H9 (cell line): ENCODE results near the gene EML5. TPM values are rescaled to one million over a fixed set of nuclear protein-coding genes. Genes with fewer than 3 reads are reported as not detected.
A peak's percentile ranks its signal among the peaks of the same experiment; 100 is the strongest.

Experiments used
- DNase-seq: peaks from one replicate; pipeline ENCODE4 v3.0.0-alpha.2; 2017
- H2AFZ ChIP-seq: one replicate; pipeline ENCODE4 v1.6.1; 2013; ENCODE audit warnings: mild to moderate bottlenecking, low read length, control low read depth, moderate library complexity
- H2AK5ac ChIP-seq: 2 replicates; pipeline ENCODE4 v1.6.1; 2013; ENCODE audit warnings: low read length, control low read depth, mixed read lengths; ENCODE audit not compliant: insufficient read length
- H2BK120ac ChIP-seq: one replicate; pipeline ENCODE4 v1.6.1; 2013; ENCODE audit warnings: low read depth, mild to moderate bottlenecking, low read length, control low read depth, inconsistent platforms; ENCODE audit not compliant: poor library complexity, severe bottlenecking
- H2BK12ac ChIP-seq: 2 replicates; pipeline ENCODE4 v1.6.1; 2013; ENCODE audit warnings: low read length, control low read depth, mixed read lengths, low read depth; ENCODE audit not compliant: insufficient read length
- H2BK15ac ChIP-seq: 2 replicates; pipeline ENCODE4 v1.6.1; 2013; ENCODE audit warnings: low read depth, low read length, control low read depth
- H2BK20ac ChIP-seq: one replicate; pipeline ENCODE4 v1.6.1; 2013; ENCODE audit warnings: low read depth, mild to moderate bottlenecking, low read length, control low read depth, inconsistent platforms; ENCODE audit not compliant: poor library complexity, severe bottlenecking
- H2BK5ac ChIP-seq: 2 replicates; pipeline ENCODE4 v1.6.1; 2013; ENCODE audit warnings: low read length, control low read depth, mixed read lengths; ENCODE audit not compliant: insufficient read length
- H3K14ac ChIP-seq: 2 replicates; pipeline ENCODE4 v1.6.1; 2013; ENCODE audit warnings: low read length, control low read depth; ENCODE audit not compliant: insufficient read depth
- H3K18ac ChIP-seq: 2 replicates; pipeline ENCODE4 v1.6.1; 2013; ENCODE audit warnings: low read depth, mild to moderate bottlenecking, mixed read lengths, low read length, control low read depth; ENCODE audit not compliant: insufficient read length
- H3K23ac ChIP-seq: 2 replicates; pipeline ENCODE4 v1.6.1; 2013; ENCODE audit warnings: low read length, control low read depth, mixed read lengths, low read depth; ENCODE audit not compliant: insufficient read length
- H3K23me2 ChIP-seq: 2 replicates; pipeline ENCODE4 v1.6.1; 2013; ENCODE audit warnings: low read depth, mild to moderate bottlenecking, mixed read lengths, low read length, control low read depth; ENCODE audit not compliant: insufficient read length, poor library complexity, severe bottlenecking
- H3K27ac ChIP-seq: 2 replicates; pipeline ENCODE4 v1.5.1; 2013; ENCODE audit warnings: low read length, control low read depth, mixed read lengths, low read depth; ENCODE audit not compliant: insufficient read length
- H3K27me3 ChIP-seq: 2 replicates; pipeline ENCODE4 v1.6.1; 2013; ENCODE audit warnings: low read length, control low read depth, inconsistent platforms; ENCODE audit not compliant: insufficient read depth
- H3K4ac ChIP-seq: 2 replicates; pipeline ENCODE4 v1.6.1; 2013; ENCODE audit warnings: low read depth, mild to moderate bottlenecking, control low read depth, inconsistent platforms, low read length, moderate library complexity
- H3K4me1 ChIP-seq: 2 replicates; pipeline ENCODE4 v1.6.1; 2013; ENCODE audit warnings: low read length, control low read depth, inconsistent platforms; ENCODE audit not compliant: insufficient read depth
- H3K4me2 ChIP-seq: 2 replicates; pipeline ENCODE4 v1.6.1; 2013; ENCODE audit warnings: low read length, control low read depth, mixed read lengths; ENCODE audit not compliant: insufficient read length, insufficient read depth
- H3K56ac ChIP-seq: 2 replicates; pipeline ENCODE4 v1.6.1; 2013; ENCODE audit warnings: low read depth, mild to moderate bottlenecking, mixed read lengths, low read length, control low read depth; ENCODE audit not compliant: insufficient read length
- H3K79me1 ChIP-seq: 2 replicates; pipeline ENCODE4 v1.6.1; 2013; ENCODE audit warnings: low read depth, mild to moderate bottlenecking, moderate library complexity, low read length, control low read depth, inconsistent platforms; ENCODE audit not compliant: insufficient read depth, poor library complexity, severe bottlenecking
- H3K79me2 ChIP-seq: 2 replicates; pipeline ENCODE4 v1.6.1; 2013; ENCODE audit warnings: low read length, control low read depth, inconsistent platforms; ENCODE audit not compliant: insufficient read depth
- H3K9ac ChIP-seq: 2 replicates; pipeline ENCODE4 v1.6.1; 2013; ENCODE audit warnings: low read length, control low read depth, mixed read lengths; ENCODE audit not compliant: insufficient read length; ENCODE audit errors: extremely low read depth
- H3K9me3 ChIP-seq: one replicate; pipeline ENCODE4 v1.6.1; 2013; ENCODE audit warnings: low read depth, low read length, inconsistent platforms; ENCODE audit not compliant: control insufficient read depth
- H3T11ph ChIP-seq: one replicate; pipeline ENCODE4 v1.6.1; 2013; ENCODE audit warnings: mild to moderate bottlenecking, low read length, control low read depth, inconsistent platforms
- H4K20me1 ChIP-seq: one replicate; pipeline ENCODE4 v1.6.1; 2013; ENCODE audit not compliant: control insufficient read depth, insufficient read length, insufficient read depth
- H4K5ac ChIP-seq: 2 replicates; pipeline ENCODE4 v1.6.1; 2013; ENCODE audit warnings: low read depth, mild to moderate bottlenecking, mixed read lengths, low read length, control low read depth; ENCODE audit not compliant: insufficient read length
- H4K8ac ChIP-seq: replicated peaks from 2 replicates; pipeline ENCODE4 v1.6.1; 2013; ENCODE audit warnings: low read length, control low read depth, mixed read lengths, low read depth; ENCODE audit not compliant: insufficient read length
- H4K91ac ChIP-seq: 2 replicates; pipeline ENCODE4 v1.6.1; 2013; ENCODE audit warnings: low read depth, mild to moderate bottlenecking, moderate library complexity, mixed read lengths, low read length, control low read depth; ENCODE audit not compliant: insufficient read length
- H3K27ac Mint-ChIP-seq, 3 experiments: 2 replicates in 2 of 3; 3 replicates in 1 of 3; pipeline ENCODE4 v1.8.0; 2020 to 2021; ENCODE audit warnings: mixed read lengths in 3 of 3, mild to moderate bottlenecking in 1 of 3, moderate library complexity in 1 of 3
- H3K27me3 Mint-ChIP-seq: 2 replicates; pipeline ENCODE4 v1.8.0; 2021; ENCODE audit warnings: low read depth, mild to moderate bottlenecking, moderate library complexity, mixed read lengths
- H3K36me3 Mint-ChIP-seq, 3 experiments: 2 replicates in 2 of 3; 3 replicates in 1 of 3; pipeline ENCODE4 v1.8.0; 2020 to 2021; ENCODE audit warnings: low read depth in 3 of 3, mixed read lengths in 3 of 3; ENCODE audit not compliant: insufficient read depth in 1 of 3
- H3K4me1 Mint-ChIP-seq, 2 experiments: 2 replicates each; pipeline ENCODE4 v1.8.0; 2020; ENCODE audit warnings: mixed read lengths in 2 of 2
- H3K4me3 Mint-ChIP-seq, 2 experiments: 2 replicates in 1 of 2; 3 replicates in 1 of 2; pipeline ENCODE4 v1.8.0; 2020 to 2021; ENCODE audit warnings: mild to moderate bottlenecking in 2 of 2, mixed read lengths in 2 of 2, moderate library complexity in 1 of 2
- H3K9me3 Mint-ChIP-seq, 2 experiments: 2 replicates in 1 of 2; 3 replicates in 1 of 2; pipeline ENCODE4 v1.8.0; 2020; ENCODE audit warnings: mild to moderate bottlenecking in 2 of 2, mixed read lengths in 2 of 2, moderate library complexity in 1 of 2
- WGBS: extraction: QIAGEN DNeasy Blood & Tissue Kit; methylation state at CpG from one replicate; pipeline ENCODE4 v1.1.7; 2013; ENCODE audit warnings: missing lambda C conversion rate, low lambda C conversion rate, mixed read lengths; ENCODE audit not compliant: insufficient read length; ENCODE audit errors: extremely low coverage; 5-methylcytosine and 5-hydroxymethylcytosine counted together
- total RNA-seq: library from RNA; stranded (reverse); gene quantifications from 2 replicates; pipeline ENCODE4 v1.2.1, GENCODE V29; 2021
- TF ChIP-seq, protein P1 (sequence below): fragments of 200-600 bp; sonication (generic); conservative IDR thresholded peaks from 3 replicates; pipeline ENCODE4 v1.8.0; 2021; ENCODE audit warnings: antibody characterized with exemption, mild to moderate bottlenecking

Gene EML5
- total RNA-seq, 1 experiment from 2014 or later, result 0.81 TPM

GRCh38 chr14:88597601-88598000 is 195.2 kb downstream of the EML5 start:
- no peaks in the 10 kb centered on the region for H3K27me3 Mint-ChIP-seq
- H3K4me3 Mint-ChIP-seq, result no peak overlapping the region

More at GRCh38 chr14:88597601-88598000, 195.2 kb downstream of the EML5 start:
- peak overlapping the region in 2 of 3 experiments; percentile 13 to 69; a peak in 3 of 7 replicates for H3K27ac Mint-ChIP-seq
- peaks cover 26 to 94% (median 73%) of the 10 kb centered on the region in 3 experiments; a peak in 6 of 7 replicates for H3K36me3 Mint-ChIP-seq
- Histone ChIP-seq H4K5ac (no peak overlapping the region), H3K4me2 (no peak overlapping the region), H2BK15ac (no peak overlapping the region), H3K56ac (no peak overlapping the region), H4K20me1 (no peaks in the 10 kb centered on the region), H3K4ac (no peak overlapping the region), H3K4me1 (no peaks in the 10 kb centered on the region), H2BK20ac (no peak overlapping the region), H3K9ac (no peak overlapping the region), H3K14ac (no peak overlapping the region), H2AFZ (no peak overlapping the region), H3K27ac (no peak overlapping the region), H3K18ac (no peak overlapping the region), H2BK5ac (no peak overlapping the region), H3K9me3 (no peaks in the 10 kb centered on the region), H2BK12ac (no peak overlapping the region), H3K79me1 (no peaks in the 10 kb centered on the region), H3K23me2 (no peaks in the 10 kb centered on the region), H2BK120ac (no peak overlapping the region), H3T11ph (no peak overlapping the region), H3K79me2 (no peaks in the 10 kb centered on the region), H2AK5ac (no peak overlapping the region), H4K91ac (no peak overlapping the region), H4K8ac (no peak overlapping the region), H3K23ac (no peak overlapping the region), H3K27me3 (no peaks in the 10 kb centered on the region)
- no peak for DNase-seq
- no CpG with 5 or more reads among the region's 4 CpGs for WGBS
- no peaks in the 10 kb centered on the region for H3K4me1 Mint-ChIP-seq
- TF ChIP-seq, protein P1, sequence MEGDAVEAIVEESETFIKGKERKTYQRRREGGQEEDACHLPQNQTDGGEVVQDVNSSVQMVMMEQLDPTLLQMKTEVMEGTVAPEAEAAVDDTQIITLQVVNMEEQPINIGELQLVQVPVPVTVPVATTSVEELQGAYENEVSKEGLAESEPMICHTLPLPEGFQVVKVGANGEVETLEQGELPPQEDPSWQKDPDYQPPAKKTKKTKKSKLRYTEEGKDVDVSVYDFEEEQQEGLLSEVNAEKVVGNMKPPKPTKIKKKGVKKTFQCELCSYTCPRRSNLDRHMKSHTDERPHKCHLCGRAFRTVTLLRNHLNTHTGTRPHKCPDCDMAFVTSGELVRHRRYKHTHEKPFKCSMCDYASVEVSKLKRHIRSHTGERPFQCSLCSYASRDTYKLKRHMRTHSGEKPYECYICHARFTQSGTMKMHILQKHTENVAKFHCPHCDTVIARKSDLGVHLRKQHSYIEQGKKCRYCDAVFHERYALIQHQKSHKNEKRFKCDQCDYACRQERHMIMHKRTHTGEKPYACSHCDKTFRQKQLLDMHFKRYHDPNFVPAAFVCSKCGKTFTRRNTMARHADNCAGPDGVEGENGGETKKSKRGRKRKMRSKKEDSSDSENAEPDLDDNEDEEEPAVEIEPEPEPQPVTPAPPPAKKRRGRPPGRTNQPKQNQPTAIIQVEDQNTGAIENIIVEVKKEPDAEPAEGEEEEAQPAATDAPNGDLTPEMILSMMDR, result no peak
- H3K9me3 Mint-ChIP-seq, result no peaks in the 10 kb centered on the region
